Fibroblast of pulmonary artery (primary cell): ENCODE data around the gene HDDC2.
A peak's percentile ranks its signal among the peaks of the same experiment; 100 is the strongest.

Source experiments
- DNase-seq: peaks from one replicate; pipeline ENCODE4 v3.0.0-alpha.2; 2010; ENCODE audit warnings: low read depth
- H3K4me3 ChIP-seq: replicated peaks from 2 replicates; pipeline ENCODE4 v1.5.1; 2011; ENCODE audit warnings: low read depth, mild to moderate bottlenecking, control low read depth, low read length, moderate library complexity
- CTCF ChIP-seq: IDR thresholded peaks from 2 replicates; pipeline ENCODE4 v1.5.1; 2011; ENCODE audit warnings: mild to moderate bottlenecking, control low read depth, low read length, inconsistent platforms; ENCODE audit errors: missing control alignments

The HDDC2 gene

DNA sequence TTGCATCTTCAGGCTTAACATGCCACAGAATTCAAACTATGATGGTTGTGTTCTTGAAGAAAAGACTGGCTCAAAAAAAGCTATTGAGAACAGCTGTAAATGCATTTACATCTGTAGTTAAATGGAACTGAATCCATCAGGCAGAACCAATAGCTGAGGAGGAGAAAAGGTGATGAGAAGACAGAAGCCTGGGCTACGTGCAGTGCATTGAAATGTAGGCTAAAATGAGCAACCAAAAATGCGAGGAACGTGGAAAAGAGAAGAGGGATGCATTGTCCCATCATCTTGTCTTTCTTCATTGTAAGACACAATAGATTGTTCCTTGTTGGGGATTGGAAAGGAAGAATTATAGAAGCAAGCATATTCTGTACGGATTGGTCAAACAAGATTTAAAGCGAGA is 13.8 kb upstream of the HDDC2 start:
- no peak overlapping the region for H3K4me3 ChIP-seq
- DNase-seq = no peak
- no peak for TF ChIP-seq CTCF

DNA sequence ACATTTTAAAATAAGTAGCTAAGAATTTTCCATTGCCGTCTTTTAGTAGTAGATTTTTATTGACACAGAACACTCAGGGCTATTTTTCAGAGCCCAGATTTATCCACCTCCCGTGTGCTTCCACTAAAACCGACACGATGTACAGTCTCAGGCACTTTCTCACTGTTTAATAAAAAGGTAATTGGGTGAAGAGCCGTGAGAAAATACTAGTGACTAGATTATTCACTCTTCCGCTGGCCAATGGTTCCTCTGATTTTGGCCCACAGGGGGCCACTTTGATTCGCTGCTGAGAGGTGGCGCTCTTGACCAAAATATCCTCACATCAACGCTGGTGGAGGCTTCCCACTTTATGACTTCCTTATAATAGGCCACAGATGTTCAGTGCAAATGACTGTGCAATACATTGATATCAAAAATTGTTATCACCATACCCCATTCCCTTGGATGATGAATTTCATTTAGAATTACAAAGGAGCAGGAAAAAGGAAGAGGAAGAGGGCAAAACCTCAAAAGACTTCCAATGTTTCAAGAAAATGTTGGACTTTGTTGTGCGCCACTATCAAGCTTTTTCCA is 12.3 kb upstream of the HDDC2 start:
- peak; percentile 88 for TF ChIP-seq CTCF
- DNase-seq = peak; percentile 80

GRCh38 chr6:125312950-125313349 is 11.2 kb upstream of the HDDC2 start:
- TF ChIP-seq CTCF = no peak
- no peak for DNase-seq
- H3K4me3 ChIP-seq = no peak overlapping the region

More for the DNA sequence above, 12.3 kb upstream of the HDDC2 start:
- H3K4me3 ChIP-seq = no peak overlapping the region

DNA sequence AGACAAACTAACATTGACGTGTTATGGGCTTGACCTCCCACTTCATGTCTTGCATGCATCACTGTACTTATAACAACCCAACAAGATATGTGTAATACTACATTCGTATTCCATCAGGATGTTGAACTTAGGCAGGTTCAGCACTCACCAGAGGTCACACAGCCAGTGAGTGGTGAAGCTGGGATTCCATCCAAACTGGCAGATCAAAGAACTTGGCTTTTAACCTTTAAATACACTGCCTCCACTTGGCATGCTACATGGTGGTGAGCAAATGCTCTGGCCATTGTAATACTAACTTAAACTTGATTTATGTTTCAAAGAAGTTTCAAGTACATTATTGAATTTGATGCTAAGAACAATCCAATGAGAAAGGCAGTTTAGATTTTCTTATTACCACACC is 10.7 kb upstream of the HDDC2 start:
- no peak overlapping the region for H3K4me3 ChIP-seq
- TF ChIP-seq CTCF = no peak
- DNase-seq = no peak

GRCh38 chr6:125310994-125311649 is 9.4 kb upstream of the HDDC2 start:
- peak; percentile 83 for TF ChIP-seq CTCF
- peak; percentile 82 for DNase-seq
- no peak overlapping the region for H3K4me3 ChIP-seq

DNA sequence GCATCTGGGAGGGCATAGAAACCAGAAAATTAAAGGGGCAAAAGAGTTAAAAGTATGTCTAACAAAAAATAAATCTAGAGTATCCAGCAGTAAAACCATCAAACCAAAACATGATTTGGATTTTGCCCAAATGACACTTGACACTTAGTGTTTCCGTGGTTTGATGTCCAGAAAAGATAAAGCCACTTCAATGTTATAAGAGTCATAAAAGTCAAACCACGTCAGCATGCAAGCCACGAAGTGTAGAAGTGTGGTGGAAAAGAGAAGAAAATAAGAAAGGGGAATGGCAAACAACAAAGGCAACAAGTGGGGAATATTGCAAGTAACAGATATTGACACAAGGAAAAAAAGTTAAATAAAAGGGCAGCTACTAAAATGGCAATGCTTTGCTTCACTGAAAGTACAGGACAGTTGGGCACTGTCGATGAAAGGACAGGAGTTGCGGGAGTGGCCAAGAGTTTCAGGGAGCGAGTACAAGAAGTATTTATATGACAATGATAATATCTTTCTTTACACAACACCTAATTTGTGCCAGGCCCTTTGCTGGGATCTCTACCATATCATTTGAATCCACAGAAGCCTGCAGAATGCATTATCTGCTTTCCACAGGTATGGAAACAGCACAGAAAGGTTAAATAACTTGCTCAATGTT is 6.3 kb upstream of the HDDC2 start:
- H3K4me3 ChIP-seq = no peak overlapping the region
- no peak for DNase-seq
- TF ChIP-seq CTCF = no peak
